IMR-90 (cell line): ENCODE results near the gene FIBIN.

ENCODE experiments used
- CEBPB ChIP-seq: IDR thresholded peaks from 2 replicates; pipeline ENCODE4 v1.6.1; 2012; ENCODE audit warnings: low read depth, low read length, improper control_type of control experiment
- POLR2A ChIP-seq: IDR thresholded peaks from 2 replicates; pipeline ENCODE4 v1.6.1; 2012; ENCODE audit warnings: mild to moderate bottlenecking, low read depth, low read length
- RCOR1 ChIP-seq: IDR thresholded peaks from 2 replicates; pipeline ENCODE4 v1.6.1; 2012; ENCODE audit warnings: mild to moderate bottlenecking, low read length, improper control_type of control experiment; ENCODE audit not compliant: insufficient replicate concordance
- TF ChIP-seq, protein P1 (sequence below): conservative IDR thresholded peaks from 2 replicates; pipeline ENCODE4 v1.5.1; 2012; ENCODE audit warnings: mild to moderate bottlenecking, low read depth, low read length, improper control_type of control experiment

DNA sequence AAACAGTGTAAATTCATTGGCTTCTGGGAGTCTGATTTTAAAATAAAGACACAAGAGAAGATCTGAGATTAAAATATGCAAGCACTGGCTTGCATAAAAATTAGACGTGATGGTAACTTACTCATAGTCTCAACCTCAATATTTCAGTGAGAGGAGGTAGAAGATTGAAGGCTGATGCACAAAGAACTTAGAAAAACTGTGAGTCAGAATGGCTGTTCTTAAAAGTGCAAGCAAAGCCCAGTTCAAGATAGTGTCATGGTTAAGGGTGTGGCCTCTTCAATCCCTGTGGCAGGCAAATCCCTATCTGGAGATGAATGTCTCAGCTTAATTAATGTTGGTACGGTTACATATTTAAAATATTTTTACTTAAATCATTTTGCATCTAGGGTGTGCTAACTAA lies 33.6 kb upstream of the FIBIN start:
- TF ChIP-seq CEBPB = no peak
- TF ChIP-seq RCOR1 = no peak
- TF ChIP-seq, protein P1, sequence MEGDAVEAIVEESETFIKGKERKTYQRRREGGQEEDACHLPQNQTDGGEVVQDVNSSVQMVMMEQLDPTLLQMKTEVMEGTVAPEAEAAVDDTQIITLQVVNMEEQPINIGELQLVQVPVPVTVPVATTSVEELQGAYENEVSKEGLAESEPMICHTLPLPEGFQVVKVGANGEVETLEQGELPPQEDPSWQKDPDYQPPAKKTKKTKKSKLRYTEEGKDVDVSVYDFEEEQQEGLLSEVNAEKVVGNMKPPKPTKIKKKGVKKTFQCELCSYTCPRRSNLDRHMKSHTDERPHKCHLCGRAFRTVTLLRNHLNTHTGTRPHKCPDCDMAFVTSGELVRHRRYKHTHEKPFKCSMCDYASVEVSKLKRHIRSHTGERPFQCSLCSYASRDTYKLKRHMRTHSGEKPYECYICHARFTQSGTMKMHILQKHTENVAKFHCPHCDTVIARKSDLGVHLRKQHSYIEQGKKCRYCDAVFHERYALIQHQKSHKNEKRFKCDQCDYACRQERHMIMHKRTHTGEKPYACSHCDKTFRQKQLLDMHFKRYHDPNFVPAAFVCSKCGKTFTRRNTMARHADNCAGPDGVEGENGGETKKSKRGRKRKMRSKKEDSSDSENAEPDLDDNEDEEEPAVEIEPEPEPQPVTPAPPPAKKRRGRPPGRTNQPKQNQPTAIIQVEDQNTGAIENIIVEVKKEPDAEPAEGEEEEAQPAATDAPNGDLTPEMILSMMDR = no peak
- no peak for TF ChIP-seq POLR2A
